ENCODE results near the gene PTPN2.

PTPN2 gene

DNA sequence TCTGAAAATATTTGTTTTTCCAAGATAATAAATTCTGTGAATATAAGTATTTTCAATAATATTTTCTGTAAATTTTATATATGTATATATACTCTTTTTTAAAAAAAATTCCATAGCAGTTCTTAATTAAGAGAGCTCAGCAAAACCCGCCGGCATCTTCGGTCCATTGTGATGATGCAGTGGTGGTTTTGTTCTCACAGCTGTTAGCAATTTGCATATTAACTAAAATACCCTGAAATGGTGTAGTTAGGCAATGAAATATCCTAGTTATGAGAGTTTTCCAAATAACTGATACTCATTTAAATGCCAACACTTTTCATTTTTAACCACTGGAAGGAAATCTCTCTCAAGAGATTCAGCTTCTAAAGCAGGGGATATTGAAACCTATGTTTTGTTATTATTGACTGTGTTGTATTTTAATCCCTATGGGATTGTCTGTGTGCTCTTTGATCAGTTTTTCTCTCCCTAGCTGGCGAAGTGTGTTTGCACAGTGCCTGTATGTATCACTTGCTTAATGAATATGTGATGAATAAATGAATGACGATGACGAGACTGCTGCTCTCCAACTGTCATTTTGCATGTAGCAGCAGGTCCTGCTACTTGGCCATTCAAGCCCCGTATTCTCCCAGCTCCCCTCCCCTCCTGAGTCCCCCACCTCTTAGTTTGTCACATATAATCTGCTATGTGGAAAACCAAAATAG is 138.8 kb downstream of the PTPN2 start:
- DNase-seq (ENCODE audit: low spot score) = no peak

DNA sequence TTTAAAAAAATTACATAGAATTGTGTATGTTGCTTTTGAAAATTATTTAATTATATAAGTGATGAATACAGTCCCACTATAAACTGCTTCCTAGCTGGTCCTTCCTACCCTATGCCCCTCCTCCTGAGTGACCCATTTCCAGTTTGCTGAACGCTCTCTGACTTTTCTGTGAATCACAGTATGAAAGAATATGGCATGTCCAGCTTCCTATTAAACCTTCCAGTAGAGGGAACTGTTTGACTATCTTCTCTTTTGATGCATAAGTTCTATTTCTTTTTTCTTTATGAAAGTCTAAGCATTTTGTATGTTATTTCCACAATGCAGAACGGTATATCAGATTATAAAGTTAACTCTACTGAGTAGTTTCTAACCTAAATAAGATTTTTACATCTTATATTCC is 139.9 kb downstream of the PTPN2 start:
- DNase-seq (ENCODE audit: low spot score) = peak; percentile 70

- DNase-seq (ENCODE audit: low spot score) = no peak
Observed at GRCh38 chr18:12742453-12742852, 141.6 kb downstream of the PTPN2 start.
